ENCODE measurements around the gene ZNF516. TPM values are rescaled to one million over a fixed set of nuclear protein-coding genes. Genes with fewer than 3 reads are reported as not detected.

The ZNF516 gene
- total RNA-seq, 1 donor = 16.3 TPM

DNA sequence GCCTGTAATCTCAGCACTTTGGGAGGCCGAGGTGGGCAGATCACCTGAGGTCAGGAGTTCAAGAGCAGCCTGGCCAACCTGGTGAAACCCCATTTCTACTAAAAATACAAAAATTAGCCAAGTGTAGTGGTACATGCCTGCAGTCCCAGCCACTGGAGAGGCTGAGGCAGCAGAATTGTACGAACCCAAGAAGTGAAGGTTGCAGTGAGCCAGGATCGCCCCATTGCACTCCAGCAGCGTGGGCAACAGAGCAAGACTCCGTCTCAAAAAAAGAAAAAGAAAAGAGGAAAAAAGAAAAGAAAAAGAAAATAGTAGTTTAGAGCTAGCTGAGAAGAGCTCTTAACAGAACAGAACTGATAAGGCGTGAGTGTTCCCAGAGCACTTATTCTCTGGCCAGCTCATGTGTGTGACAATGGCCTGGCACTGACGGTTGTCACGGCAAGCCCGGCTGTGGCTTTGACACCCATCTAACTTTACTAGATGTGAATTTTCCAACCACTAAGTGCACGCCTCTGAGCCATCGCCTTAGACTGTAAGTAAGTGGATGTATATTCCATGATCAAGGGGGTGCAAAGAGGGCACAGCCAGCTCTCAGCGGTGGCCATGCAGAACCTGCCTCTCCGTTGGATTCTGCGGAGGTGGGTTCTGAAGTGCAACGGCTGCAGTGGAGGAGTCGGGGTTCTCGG is 80.0 kb downstream of the ZNF516 start:
- H3K79me2 ChIP-seq (ENCODE audit: insufficient read depth, low read length) = peaks cover 56% of the 10 kb centered on the region

DNA sequence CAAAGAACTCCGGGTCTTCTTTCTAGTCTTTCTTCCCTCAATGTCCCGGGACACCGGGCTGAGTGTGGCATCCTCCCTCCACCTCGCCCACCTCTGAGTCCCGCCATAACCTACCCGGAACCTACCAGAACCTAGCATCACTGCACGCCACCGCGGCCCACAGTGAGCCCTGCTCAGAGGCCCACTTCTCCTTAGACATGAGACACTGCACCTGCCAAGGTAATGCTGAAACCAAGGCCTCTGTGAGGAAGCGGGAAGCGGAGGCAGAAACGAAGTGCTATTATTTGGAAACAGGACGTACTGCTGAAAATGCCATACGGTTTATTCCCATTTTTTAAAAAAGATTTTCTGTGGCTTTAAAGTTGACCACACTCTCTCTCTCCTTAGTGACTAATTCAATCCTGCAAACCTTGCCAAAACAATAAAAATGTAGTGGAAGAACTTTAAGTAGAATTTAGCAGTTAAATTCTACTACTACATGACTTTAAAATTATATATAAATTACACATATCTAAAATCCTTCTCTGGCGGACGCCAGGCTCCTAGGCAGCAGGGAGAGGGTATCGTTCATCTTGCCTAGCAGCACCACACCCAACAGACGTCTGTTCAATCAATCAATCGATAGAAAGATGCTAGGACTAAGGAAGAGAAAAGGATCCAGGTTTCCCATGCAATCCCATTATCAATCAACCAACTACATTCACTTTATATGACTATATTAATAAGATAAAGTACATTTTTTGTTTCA is 82.0 kb downstream of the ZNF516 start:
- H3K4me3 ChIP-seq (ENCODE audit: insufficient read depth, low read length) = no peak overlapping the region
- DNase-seq (ENCODE audit: insufficient read length, low spot score, missing footprints) = peak; percentile 93
- H3K27ac ChIP-seq (ENCODE audit: low read depth, low read length) = no peak overlapping the region

More for the DNA sequence above, 80.0 kb downstream of the ZNF516 start:
- Histone ChIP-seq H3K27ac (ENCODE audit: low read depth, low read length) (no peak overlapping the region), H3K4me2 (ENCODE audit: insufficient read depth, low read length) (no peak overlapping the region), H3K36me3 (ENCODE audit: insufficient read depth, low read length) (no peaks in the 10 kb centered on the region), H4K20me1 (ENCODE audit: insufficient read depth, low read length) (peaks cover 46% of the 10 kb centered on the region), H3K4me1 (ENCODE audit: insufficient read depth, low read length) (peaks cover 24% of the 10 kb centered on the region), H2AFZ (ENCODE audit: low read length) (no peak overlapping the region), H3K4me3 (ENCODE audit: insufficient read depth, low read length) (no peak overlapping the region), H3K9me3 (ENCODE audit: low read depth, low read length) (no peaks in the 10 kb centered on the region), H3K27me3 (ENCODE audit: insufficient read depth, low read length) (no peaks in the 10 kb centered on the region)
- TF ChIP-seq, protein P1, sequence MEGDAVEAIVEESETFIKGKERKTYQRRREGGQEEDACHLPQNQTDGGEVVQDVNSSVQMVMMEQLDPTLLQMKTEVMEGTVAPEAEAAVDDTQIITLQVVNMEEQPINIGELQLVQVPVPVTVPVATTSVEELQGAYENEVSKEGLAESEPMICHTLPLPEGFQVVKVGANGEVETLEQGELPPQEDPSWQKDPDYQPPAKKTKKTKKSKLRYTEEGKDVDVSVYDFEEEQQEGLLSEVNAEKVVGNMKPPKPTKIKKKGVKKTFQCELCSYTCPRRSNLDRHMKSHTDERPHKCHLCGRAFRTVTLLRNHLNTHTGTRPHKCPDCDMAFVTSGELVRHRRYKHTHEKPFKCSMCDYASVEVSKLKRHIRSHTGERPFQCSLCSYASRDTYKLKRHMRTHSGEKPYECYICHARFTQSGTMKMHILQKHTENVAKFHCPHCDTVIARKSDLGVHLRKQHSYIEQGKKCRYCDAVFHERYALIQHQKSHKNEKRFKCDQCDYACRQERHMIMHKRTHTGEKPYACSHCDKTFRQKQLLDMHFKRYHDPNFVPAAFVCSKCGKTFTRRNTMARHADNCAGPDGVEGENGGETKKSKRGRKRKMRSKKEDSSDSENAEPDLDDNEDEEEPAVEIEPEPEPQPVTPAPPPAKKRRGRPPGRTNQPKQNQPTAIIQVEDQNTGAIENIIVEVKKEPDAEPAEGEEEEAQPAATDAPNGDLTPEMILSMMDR (IDR thresholded peaks at IDR 0.05; ENCODE audit: extremely low read depth, low read depth, low read length) = no peak
- no peak for DNase-seq (ENCODE audit: insufficient read length, low spot score, missing footprints)

DNA sequence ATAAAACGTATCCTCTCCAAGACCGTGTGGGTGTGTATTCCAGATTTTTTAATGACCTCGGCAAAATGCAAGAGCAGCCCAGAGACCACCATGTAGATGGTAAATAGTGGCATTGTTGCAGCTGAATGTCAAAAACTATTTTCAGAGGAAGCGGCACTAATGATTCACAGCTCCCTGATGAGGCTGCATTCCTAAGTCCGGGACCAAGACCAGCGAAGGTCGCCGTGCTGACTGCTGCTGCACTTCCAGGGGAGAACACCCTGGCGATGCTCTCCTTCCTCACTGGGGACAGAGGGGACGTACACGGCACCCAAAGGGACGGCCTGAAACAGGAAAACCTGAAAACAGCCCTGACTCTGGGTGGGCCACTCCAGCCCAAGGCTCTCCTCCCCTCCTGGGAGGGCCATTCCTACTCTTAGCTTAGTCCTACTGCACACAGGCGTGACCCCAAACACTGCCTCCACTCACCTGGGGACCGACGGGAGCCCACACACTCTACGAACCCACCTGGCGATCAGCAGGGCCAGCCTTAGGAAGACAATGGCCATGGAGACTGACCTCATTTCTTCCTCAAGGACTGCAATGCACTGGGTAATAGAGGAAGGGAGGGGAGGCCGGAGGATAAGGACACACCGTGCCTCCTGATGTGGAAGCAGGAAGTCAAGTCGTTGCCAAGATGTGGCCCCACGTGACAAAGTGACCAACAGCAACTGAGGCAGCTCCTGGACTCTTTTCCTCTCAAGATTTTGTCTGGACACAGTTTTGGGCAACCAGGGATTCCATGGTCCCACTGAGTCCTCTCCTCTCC is 82.8 kb downstream of the ZNF516 start:
- DNase-seq (ENCODE audit: insufficient read length, low spot score, missing footprints) = no peak
- no peaks in the 10 kb centered on the region for H3K27me3 ChIP-seq (ENCODE audit: insufficient read depth, low read length)
- no peak overlapping the region for H2AFZ ChIP-seq (ENCODE audit: low read length)
- no peak overlapping the region for H3K27ac ChIP-seq (ENCODE audit: low read depth, low read length)
- peak overlapping the region; percentile 47 for H3K4me2 ChIP-seq (ENCODE audit: insufficient read depth, low read length)
- no peaks in the 10 kb centered on the region for H3K9me3 ChIP-seq (ENCODE audit: low read depth, low read length)
- no peak overlapping the region for H3K4me3 ChIP-seq (ENCODE audit: insufficient read depth, low read length)
- H3K4me1 ChIP-seq (ENCODE audit: insufficient read depth, low read length) = peaks cover 24% of the 10 kb centered on the region
- H3K79me2 ChIP-seq (ENCODE audit: insufficient read depth, low read length) = peaks cover 53% of the 10 kb centered on the region
- peaks cover 41% of the 10 kb centered on the region for H4K20me1 ChIP-seq (ENCODE audit: insufficient read depth, low read length)
- TF ChIP-seq, protein P1 (IDR thresholded peaks at IDR 0.05; ENCODE audit: extremely low read depth, low read depth, low read length) = no peak
- peaks cover 3% of the 10 kb centered on the region for H3K36me3 ChIP-seq (ENCODE audit: insufficient read depth, low read length)

More for the DNA sequence above, 82.0 kb downstream of the ZNF516 start:
- Histone ChIP-seq H3K4me2 (ENCODE audit: insufficient read depth, low read length) (peak overlapping the region; percentile 47), H4K20me1 (ENCODE audit: insufficient read depth, low read length) (peaks cover 35% of the 10 kb centered on the region), H3K9me3 (ENCODE audit: low read depth, low read length) (no peaks in the 10 kb centered on the region), H3K4me1 (ENCODE audit: insufficient read depth, low read length) (peaks cover 24% of the 10 kb centered on the region), H3K36me3 (ENCODE audit: insufficient read depth, low read length) (peaks cover 3% of the 10 kb centered on the region), H2AFZ (ENCODE audit: low read length) (no peak overlapping the region), H3K27me3 (ENCODE audit: insufficient read depth, low read length) (no peaks in the 10 kb centered on the region), H3K79me2 (ENCODE audit: insufficient read depth, low read length) (peaks cover 48% of the 10 kb centered on the region)
- TF ChIP-seq, protein P1 (IDR thresholded peaks at IDR 0.05; ENCODE audit: extremely low read depth, low read depth, low read length) = no peak
